ENCODE data around the gene SPAG17.

DNA sequence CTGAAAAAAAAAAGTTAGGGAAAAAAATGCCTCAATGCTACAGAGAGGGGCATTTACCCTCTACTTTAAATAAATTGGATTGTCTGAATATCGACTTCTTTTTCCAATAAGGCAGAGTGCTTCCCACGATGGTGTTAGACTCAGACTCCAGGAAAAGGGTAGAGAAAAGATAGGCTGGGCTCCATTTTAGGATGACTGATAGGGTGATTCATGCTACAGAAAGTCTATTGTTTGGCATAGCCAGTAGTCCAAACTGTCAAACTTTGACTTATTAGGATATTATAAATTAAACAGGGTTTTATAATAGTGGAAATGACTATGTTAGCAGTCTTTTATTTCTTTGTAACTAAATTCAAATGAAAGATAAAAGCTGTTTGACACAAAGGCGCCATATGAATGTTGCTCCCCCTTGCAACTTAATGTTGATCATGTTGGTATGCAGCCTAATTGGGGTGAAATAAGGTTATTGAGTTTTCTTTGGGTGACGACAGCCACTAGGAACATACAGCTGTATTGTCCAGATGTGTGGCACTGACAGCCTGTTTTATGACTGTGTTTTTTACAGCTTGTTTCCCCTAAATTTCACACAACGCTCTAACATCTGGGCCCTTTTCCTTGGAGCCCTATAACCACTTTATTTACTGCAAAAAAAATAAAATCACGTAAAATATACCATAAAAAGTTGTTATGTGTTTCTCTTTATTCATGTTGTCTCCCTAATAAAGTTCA is 69.3 kb downstream of the SPAG17 start:
- TF ChIP-seq, protein P1, sequence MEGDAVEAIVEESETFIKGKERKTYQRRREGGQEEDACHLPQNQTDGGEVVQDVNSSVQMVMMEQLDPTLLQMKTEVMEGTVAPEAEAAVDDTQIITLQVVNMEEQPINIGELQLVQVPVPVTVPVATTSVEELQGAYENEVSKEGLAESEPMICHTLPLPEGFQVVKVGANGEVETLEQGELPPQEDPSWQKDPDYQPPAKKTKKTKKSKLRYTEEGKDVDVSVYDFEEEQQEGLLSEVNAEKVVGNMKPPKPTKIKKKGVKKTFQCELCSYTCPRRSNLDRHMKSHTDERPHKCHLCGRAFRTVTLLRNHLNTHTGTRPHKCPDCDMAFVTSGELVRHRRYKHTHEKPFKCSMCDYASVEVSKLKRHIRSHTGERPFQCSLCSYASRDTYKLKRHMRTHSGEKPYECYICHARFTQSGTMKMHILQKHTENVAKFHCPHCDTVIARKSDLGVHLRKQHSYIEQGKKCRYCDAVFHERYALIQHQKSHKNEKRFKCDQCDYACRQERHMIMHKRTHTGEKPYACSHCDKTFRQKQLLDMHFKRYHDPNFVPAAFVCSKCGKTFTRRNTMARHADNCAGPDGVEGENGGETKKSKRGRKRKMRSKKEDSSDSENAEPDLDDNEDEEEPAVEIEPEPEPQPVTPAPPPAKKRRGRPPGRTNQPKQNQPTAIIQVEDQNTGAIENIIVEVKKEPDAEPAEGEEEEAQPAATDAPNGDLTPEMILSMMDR (optimal IDR thresholded peaks at IDR 0.05 in 1 of 3, IDR thresholded peaks at IDR 0.05 in 1 of 3, conservative IDR thresholded peaks at IDR 0.05 in 1 of 3; ENCODE audit: extremely low read depth in 1 of 3, insufficient read depth in 2 of 3, low read length in 3 of 3) = no peak
- TF ChIP-seq EZH2 (IDR thresholded peaks at IDR 0.05; ENCODE audit: low read length) = no peak
